ENCODE measurements around the gene GNB1L. TPM values are rescaled to one million over a fixed set of nuclear protein-coding genes. Genes with fewer than 3 reads are reported as not detected.

The GNB1L gene
- total and polyA plus RNA-seq, 9 of the 15 experiments (the other 6 are each of a cell fraction or from before 2014, with no cell fraction given), result 0.56 to 50.5 (median 10.2) TPM

DNA sequence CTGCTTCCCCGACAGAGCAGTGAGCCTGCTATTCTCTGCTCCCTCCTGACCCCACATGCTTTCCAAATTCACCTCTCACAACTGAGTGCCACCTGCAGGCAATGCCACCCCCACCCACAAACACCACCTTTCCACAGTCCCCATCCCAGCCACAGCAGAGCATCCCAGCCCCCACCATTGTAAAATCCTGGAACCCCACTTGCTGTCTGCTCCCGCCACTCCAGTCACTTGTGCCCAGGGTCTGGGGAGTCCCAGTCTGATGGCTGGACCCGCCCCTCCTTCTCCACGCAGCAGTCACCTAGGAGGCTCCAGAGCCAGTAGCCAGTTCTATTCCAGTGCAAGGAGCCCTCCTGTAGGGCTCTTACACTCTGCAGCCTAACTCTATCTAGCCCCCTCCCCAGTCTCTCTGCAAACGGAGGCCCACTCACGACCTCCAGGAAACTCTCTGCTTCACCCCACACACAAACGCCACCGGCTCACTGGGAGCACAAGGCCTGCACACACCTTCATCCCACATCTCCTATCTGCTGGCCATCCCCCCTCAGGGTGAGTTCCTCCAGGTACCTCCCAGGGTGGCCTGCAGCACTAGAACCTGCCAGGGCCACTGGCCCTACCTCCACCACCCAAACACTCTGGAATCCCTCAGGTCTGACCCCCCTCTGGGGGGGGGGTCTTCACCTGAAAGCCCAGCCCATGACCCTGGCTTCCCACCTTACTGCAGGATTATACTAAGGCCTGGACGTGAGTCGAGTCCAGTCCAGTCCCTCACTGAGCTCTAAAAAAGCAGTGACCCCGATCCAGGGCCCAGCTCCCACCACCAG is 1.4 kb downstream of the GNB1L start (continued):
- 0 out of 2 replicates have a peak, but pooled peaks have one; percentile 23 for TF ChIP-seq SREBF1 (IDR thresholded peaks at IDR 0.05; ENCODE audit: borderline replicate concordance, low read depth, low read length)
- TF ChIP-seq, protein P1, sequence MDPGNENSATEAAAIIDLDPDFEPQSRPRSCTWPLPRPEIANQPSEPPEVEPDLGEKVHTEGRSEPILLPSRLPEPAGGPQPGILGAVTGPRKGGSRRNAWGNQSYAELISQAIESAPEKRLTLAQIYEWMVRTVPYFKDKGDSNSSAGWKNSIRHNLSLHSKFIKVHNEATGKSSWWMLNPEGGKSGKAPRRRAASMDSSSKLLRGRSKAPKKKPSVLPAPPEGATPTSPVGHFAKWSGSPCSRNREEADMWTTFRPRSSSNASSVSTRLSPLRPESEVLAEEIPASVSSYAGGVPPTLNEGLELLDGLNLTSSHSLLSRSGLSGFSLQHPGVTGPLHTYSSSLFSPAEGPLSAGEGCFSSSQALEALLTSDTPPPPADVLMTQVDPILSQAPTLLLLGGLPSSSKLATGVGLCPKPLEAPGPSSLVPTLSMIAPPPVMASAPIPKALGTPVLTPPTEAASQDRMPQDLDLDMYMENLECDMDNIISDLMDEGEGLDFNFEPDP (CRISPR knock-in tag; IDR thresholded peaks at IDR 0.05), result 0 out of 2 replicates have a peak, but pooled peaks have one; percentile 73
- TF ChIP-seq CREBBP (IDR thresholded peaks at IDR 0.05; ENCODE audit: low read depth, low read length), result peak; percentile 16
- TF ChIP-seq ZNF764 (CRISPR knock-in tag; IDR thresholded peaks at IDR 0.05; ENCODE audit: low read depth), result no peak; the same call in 1 of the 2 replicates
- no peak for TF ChIP-seq HMG20B (CRISPR knock-in tag; IDR thresholded peaks at IDR 0.05)
- peak; percentile 77 for TF ChIP-seq ELF4 (CRISPR knock-in tag; IDR thresholded peaks at IDR 0.05)
- no peak for TF ChIP-seq POLR2AphosphoS2 (IDR thresholded peaks at IDR 0.05; ENCODE audit: low read length)
- TF ChIP-seq DIDO1 (tag; IDR thresholded peaks at IDR 0.05; ENCODE audit: low read depth), result peak; percentile 18; the same call in 1 of the 2 replicates
- TF ChIP-seq, protein P2, sequence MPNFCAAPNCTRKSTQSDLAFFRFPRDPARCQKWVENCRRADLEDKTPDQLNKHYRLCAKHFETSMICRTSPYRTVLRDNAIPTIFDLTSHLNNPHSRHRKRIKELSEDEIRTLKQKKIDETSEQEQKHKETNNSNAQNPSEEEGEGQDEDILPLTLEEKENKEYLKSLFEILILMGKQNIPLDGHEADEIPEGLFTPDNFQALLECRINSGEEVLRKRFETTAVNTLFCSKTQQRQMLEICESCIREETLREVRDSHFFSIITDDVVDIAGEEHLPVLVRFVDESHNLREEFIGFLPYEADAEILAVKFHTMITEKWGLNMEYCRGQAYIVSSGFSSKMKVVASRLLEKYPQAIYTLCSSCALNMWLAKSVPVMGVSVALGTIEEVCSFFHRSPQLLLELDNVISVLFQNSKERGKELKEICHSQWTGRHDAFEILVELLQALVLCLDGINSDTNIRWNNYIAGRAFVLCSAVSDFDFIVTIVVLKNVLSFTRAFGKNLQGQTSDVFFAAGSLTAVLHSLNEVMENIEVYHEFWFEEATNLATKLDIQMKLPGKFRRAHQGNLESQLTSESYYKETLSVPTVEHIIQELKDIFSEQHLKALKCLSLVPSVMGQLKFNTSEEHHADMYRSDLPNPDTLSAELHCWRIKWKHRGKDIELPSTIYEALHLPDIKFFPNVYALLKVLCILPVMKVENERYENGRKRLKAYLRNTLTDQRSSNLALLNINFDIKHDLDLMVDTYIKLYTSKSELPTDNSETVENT (CRISPR knock-in tag; IDR thresholded peaks at IDR 0.05), result 0 out of 2 replicates have a peak, but pooled peaks have one; percentile 3
- TF ChIP-seq SRSF3 (IDR thresholded peaks at IDR 0.05; ENCODE audit: insufficient read depth, low read length), result no peak
- TF ChIP-seq, protein P3, sequence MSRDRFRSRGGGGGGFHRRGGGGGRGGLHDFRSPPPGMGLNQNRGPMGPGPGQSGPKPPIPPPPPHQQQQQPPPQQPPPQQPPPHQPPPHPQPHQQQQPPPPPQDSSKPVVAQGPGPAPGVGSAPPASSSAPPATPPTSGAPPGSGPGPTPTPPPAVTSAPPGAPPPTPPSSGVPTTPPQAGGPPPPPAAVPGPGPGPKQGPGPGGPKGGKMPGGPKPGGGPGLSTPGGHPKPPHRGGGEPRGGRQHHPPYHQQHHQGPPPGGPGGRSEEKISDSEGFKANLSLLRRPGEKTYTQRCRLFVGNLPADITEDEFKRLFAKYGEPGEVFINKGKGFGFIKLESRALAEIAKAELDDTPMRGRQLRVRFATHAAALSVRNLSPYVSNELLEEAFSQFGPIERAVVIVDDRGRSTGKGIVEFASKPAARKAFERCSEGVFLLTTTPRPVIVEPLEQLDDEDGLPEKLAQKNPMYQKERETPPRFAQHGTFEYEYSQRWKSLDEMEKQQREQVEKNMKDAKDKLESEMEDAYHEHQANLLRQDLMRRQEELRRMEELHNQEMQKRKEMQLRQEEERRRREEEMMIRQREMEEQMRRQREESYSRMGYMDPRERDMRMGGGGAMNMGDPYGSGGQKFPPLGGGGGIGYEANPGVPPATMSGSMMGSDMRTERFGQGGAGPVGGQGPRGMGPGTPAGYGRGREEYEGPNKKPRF (IDR thresholded peaks at IDR 0.05; ENCODE audit: low read depth, low read length), result no peak
- TF ChIP-seq ZNF347 (CRISPR knock-in tag; IDR thresholded peaks at IDR 0.05; ENCODE audit: low read depth), result 0 out of 2 replicates have a peak, but pooled peaks have one; percentile 2
- TF ChIP-seq FOXA1 (IDR thresholded peaks at IDR 0.05; ENCODE audit: borderline replicate concordance), result no peak
- TF ChIP-seq, protein P4, sequence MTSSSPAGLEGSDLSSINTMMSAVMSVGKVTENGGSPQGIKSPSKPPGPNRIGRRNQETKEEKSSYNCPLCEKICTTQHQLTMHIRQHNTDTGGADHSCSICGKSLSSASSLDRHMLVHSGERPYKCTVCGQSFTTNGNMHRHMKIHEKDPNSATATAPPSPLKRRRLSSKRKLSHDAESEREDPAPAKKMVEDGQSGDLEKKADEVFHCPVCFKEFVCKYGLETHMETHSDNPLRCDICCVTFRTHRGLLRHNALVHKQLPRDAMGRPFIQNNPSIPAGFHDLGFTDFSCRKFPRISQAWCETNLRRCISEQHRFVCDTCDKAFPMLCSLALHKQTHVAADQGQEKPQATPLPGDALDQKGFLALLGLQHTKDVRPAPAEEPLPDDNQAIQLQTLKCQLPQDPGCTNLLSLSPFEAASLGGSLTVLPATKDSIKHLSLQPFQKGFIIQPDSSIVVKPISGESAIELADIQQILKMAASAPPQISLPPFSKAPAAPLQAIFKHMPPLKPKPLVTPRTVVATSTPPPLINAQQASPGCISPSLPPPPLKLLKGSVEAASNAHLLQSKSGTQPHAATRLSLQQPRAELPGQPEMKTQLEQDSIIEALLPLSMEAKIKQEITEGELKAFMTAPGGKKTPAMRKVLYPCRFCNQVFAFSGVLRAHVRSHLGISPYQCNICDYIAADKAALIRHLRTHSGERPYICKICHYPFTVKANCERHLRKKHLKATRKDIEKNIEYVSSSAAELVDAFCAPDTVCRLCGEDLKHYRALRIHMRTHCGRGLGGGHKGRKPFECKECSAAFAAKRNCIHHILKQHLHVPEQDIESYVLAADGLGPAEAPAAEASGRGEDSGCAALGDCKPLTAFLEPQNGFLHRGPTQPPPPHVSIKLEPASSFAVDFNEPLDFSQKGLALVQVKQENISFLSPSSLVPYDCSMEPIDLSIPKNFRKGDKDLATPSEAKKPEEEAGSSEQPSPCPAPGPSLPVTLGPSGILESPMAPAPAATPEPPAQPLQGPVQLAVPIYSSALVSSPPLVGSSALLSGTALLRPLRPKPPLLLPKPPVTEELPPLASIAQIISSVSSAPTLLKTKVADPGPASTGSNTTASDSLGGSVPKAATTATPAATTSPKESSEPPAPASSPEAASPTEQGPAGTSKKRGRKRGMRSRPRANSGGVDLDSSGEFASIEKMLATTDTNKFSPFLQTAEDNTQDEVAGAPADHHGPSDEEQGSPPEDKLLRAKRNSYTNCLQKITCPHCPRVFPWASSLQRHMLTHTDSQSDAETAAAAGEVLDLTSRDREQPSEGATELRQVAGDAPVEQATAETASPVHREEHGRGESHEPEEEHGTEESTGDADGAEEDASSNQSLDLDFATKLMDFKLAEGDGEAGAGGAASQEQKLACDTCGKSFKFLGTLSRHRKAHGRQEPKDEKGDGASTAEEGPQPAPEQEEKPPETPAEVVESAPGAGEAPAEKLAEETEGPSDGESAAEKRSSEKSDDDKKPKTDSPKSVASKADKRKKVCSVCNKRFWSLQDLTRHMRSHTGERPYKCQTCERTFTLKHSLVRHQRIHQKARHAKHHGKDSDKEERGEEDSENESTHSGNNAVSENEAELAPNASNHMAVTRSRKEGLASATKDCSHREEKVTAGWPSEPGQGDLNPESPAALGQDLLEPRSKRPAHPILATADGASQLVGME (CRISPR knock-in tag; IDR thresholded peaks at IDR 0.05), result peak; percentile 67; the same call in 1 of the 2 replicates
